ENCODE data around the gene RNF144B. TPM values are rescaled to one million over a fixed set of nuclear protein-coding genes. Genes with fewer than 3 reads are reported as not detected.

The RNF144B gene
- total RNA-seq, 1 experiment from 2014 or later, result 12.1 TPM

DNA sequence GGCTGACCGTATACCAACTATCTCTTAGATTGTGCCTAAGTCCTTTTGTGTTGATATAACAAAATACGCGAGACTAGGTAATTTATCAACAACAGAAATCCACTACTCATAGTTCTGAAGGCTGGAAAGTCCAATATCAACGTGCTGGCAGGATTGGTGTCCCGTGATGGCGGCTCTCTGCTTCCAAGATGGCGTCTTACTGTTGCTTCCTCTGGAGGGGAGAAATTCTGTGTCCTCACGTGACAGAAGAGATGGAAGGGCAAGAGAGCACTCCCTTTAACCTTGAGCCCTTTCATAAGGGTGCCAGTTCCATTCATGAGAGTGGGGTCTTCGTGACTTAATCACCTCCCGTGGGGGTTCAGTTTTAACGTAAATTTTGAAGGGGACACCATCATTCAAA lies 28.1 kb downstream of the RNF144B start:
- Mint-ChIP-seq H3K9me3 (ENCODE audit: low read depth, unreplicated experiment) (peaks cover 6% of the 10 kb centered on the region), H3K4me1 (ENCODE audit: low read depth, unreplicated experiment) (peaks cover 5% of the 10 kb centered on the region), H3K36me3 (ENCODE audit: insufficient read depth, unreplicated experiment) (no peaks in the 10 kb centered on the region), H3K27me3 (ENCODE audit: unreplicated experiment) (no peaks in the 10 kb centered on the region), H3K4me3 (ENCODE audit: low read depth, unreplicated experiment) (no peak overlapping the region), H3K27ac (ENCODE audit: unreplicated experiment) (no peak overlapping the region)
- intact Hi-C loops (cut with micrococcal nuclease; ENCODE audit: unreplicated experiment), result no loop called here
- BruUV-seq (replicated peaks), result no TSS peak
- TF ChIP-seq, protein P1, sequence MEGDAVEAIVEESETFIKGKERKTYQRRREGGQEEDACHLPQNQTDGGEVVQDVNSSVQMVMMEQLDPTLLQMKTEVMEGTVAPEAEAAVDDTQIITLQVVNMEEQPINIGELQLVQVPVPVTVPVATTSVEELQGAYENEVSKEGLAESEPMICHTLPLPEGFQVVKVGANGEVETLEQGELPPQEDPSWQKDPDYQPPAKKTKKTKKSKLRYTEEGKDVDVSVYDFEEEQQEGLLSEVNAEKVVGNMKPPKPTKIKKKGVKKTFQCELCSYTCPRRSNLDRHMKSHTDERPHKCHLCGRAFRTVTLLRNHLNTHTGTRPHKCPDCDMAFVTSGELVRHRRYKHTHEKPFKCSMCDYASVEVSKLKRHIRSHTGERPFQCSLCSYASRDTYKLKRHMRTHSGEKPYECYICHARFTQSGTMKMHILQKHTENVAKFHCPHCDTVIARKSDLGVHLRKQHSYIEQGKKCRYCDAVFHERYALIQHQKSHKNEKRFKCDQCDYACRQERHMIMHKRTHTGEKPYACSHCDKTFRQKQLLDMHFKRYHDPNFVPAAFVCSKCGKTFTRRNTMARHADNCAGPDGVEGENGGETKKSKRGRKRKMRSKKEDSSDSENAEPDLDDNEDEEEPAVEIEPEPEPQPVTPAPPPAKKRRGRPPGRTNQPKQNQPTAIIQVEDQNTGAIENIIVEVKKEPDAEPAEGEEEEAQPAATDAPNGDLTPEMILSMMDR (IDR thresholded peaks at IDR 0.05; ENCODE audit: unreplicated experiment), result no peak
- CTCF ChIA-PET, result no interaction called here
- DNase-seq, result no peak

DNA sequence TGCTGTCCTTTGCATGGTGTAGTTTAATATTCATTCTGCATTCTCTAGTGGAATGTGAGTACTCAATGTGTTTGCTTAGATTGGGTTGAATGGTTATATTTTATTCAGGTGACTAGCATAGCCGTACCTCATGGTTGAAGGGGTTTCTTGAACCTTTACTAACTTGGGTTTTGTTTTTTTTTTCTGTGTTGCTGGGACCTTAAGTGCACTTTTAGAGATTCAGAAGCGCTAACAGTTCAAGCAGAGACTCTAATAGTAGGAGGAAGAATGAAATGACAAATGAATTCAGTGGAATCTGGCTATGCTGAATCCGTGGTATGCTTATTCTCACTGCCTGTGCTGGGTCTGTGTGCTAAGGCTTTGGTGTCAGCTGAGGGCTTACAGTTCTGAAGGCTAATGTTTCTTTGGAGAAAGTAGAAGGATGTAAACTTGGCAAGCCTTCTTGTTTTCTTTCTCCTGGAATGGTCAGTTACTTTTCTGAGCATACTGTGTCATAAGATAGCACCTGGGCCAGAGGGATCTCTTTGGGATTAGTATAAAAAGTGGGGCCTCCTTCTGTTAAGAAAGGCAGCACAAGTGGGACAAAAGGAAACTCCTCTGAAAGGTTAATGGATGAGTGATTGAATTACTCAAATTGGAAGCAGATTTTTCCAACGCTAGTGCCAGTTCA lies 28.7 kb downstream of the RNF144B start:
- TF ChIP-seq, protein P1 (IDR thresholded peaks at IDR 0.05; ENCODE audit: unreplicated experiment), result no peak
- peaks cover 6% of the 10 kb centered on the region for H3K9me3 Mint-ChIP-seq (ENCODE audit: low read depth, unreplicated experiment)
- no peak overlapping the region for H3K4me3 Mint-ChIP-seq (ENCODE audit: low read depth, unreplicated experiment)
- intact Hi-C loops (cut with micrococcal nuclease; ENCODE audit: unreplicated experiment), result no loop called here
- no peak for DNase-seq
- no peaks in the 10 kb centered on the region for H3K27me3 Mint-ChIP-seq (ENCODE audit: unreplicated experiment)
- no peaks in the 10 kb centered on the region for H3K36me3 Mint-ChIP-seq (ENCODE audit: insufficient read depth, unreplicated experiment)
- CTCF ChIA-PET, result no interaction called here
- H3K27ac Mint-ChIP-seq (ENCODE audit: unreplicated experiment), result no peak overlapping the region
- no TSS peak for BruUV-seq (replicated peaks)
- H3K4me1 Mint-ChIP-seq (ENCODE audit: low read depth, unreplicated experiment), result no peaks in the 10 kb centered on the region

DNA sequence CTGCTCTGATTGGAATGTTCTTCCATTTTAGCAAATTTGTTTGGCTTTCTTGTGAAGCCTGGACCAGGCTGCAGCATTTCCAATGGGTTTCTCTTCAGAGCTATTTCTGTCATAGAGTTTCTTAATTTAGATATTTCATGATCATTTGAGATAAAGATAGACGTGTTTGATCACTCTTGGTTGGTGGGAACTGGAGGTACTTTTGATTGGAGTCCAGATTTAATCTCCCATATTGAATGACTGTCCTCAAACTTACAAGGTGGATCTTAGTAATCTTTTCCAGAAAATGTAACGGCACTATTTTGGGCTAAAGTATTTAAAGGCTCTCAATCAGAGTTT lies 29.2 kb downstream of the RNF144B start:
- BruUV-seq (replicated peaks), result no TSS peak
- peaks cover 6% of the 10 kb centered on the region for H3K9me3 Mint-ChIP-seq (ENCODE audit: low read depth, unreplicated experiment)
- no peak overlapping the region for H3K4me3 Mint-ChIP-seq (ENCODE audit: low read depth, unreplicated experiment)
- no peaks in the 10 kb centered on the region for H3K36me3 Mint-ChIP-seq (ENCODE audit: insufficient read depth, unreplicated experiment)
- CTCF ChIA-PET, result no interaction called here
- H3K27me3 Mint-ChIP-seq (ENCODE audit: unreplicated experiment), result no peaks in the 10 kb centered on the region
- no peaks in the 10 kb centered on the region for H3K4me1 Mint-ChIP-seq (ENCODE audit: low read depth, unreplicated experiment)
- TF ChIP-seq, protein P1 (IDR thresholded peaks at IDR 0.05; ENCODE audit: unreplicated experiment), result no peak
- no peak for DNase-seq
- H3K27ac Mint-ChIP-seq (ENCODE audit: unreplicated experiment), result no peak overlapping the region
- intact Hi-C loops (cut with micrococcal nuclease; ENCODE audit: unreplicated experiment), result no loop called here

DNA sequence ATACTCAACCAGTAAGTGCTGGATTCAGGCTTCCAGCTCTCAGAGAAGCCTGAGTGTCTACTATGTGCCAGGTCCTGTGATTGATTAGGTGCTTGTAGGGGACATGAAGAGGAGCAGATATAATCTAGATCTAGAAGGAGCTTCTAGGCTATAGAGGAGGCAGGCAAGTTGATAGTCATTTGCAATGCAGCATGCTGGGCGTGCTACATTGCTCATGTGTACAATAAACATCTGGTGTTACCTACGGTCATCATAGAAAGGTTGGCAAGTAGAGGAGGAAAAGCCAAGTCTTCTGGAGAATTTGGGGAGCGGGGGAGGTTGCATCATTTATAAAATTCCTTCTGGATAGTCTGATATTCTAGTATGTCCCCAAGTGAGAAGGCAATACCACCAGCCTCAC lies 33.2 kb downstream of the RNF144B start:
- Mint-ChIP-seq H3K4me1 (ENCODE audit: low read depth, unreplicated experiment) (peaks cover 4% of the 10 kb centered on the region), H3K36me3 (ENCODE audit: insufficient read depth, unreplicated experiment) (no peaks in the 10 kb centered on the region), H3K27ac (ENCODE audit: unreplicated experiment) (no peak overlapping the region), H3K4me3 (ENCODE audit: low read depth, unreplicated experiment) (no peak overlapping the region), H3K9me3 (ENCODE audit: low read depth, unreplicated experiment) (peaks cover 6% of the 10 kb centered on the region), H3K27me3 (ENCODE audit: unreplicated experiment) (no peaks in the 10 kb centered on the region)
- no TSS peak for BruUV-seq (replicated peaks)
- DNase-seq, result no peak
- TF ChIP-seq, protein P1 (IDR thresholded peaks at IDR 0.05; ENCODE audit: unreplicated experiment), result no peak
- CTCF ChIA-PET, result no interaction called here
- intact Hi-C loops (cut with micrococcal nuclease; ENCODE audit: unreplicated experiment), result no loop called here

Data from Calu3 (cell line).